Ishikawa (cell line): ENCODE measurements around the gene PACSIN3.

ENCODE experiments used
- CEBPB ChIP-seq: IDR thresholded peaks from 2 replicates; pipeline ENCODE4 v1.6.1; 2012
- CREB1 ChIP-seq: IDR thresholded peaks from 2 replicates; pipeline ENCODE4 v1.6.1; 2012; ENCODE audit warnings: low read depth
- EGR1 ChIP-seq: IDR thresholded peaks from 2 replicates; pipeline ENCODE4 v1.6.1; 2012
- EP300 ChIP-seq: IDR thresholded peaks from 2 replicates; pipeline ENCODE4 v1.6.1; 2012; ENCODE audit warnings: borderline replicate concordance
- FOXM1 ChIP-seq: IDR thresholded peaks from 2 replicates; pipeline ENCODE4 v1.6.1; 2012; ENCODE audit warnings: low read depth, borderline replicate concordance
- NFIC ChIP-seq: IDR thresholded peaks from 2 replicates; pipeline ENCODE4 v1.6.1; 2012
- RAD21 ChIP-seq: IDR thresholded peaks from 2 replicates; pipeline ENCODE4 v1.6.1; 2012; ENCODE audit warnings: low read depth
- REST ChIP-seq: IDR thresholded peaks from 2 replicates; pipeline ENCODE4 v1.6.1; 2012; ENCODE audit warnings: low read depth, mild to moderate bottlenecking
- TAF1 ChIP-seq: IDR thresholded peaks from 2 replicates; pipeline ENCODE4 v1.6.1; 2012; ENCODE audit warnings: low read depth, mild to moderate bottlenecking
- TCF12 ChIP-seq: IDR thresholded peaks from 2 replicates; pipeline ENCODE4 v1.6.1; 2012; ENCODE audit warnings: low read depth
- TEAD4 ChIP-seq: IDR thresholded peaks from 2 replicates; pipeline ENCODE4 v1.6.1; 2012
- YY1 ChIP-seq: IDR thresholded peaks from 2 replicates; pipeline ENCODE4 v1.6.1; 2012; ENCODE audit warnings: low read depth
- ZBTB7A ChIP-seq: IDR thresholded peaks from 2 replicates; pipeline ENCODE4 v1.6.1; 2012; ENCODE audit warnings: low read depth
- TF ChIP-seq, protein P1 (sequence below): IDR thresholded peaks from 2 replicates; pipeline ENCODE4 v1.6.1; 2012
- TF ChIP-seq, protein P2 (sequence below): IDR thresholded peaks from 2 replicates; pipeline ENCODE4 v1.6.1; 2012

Gene PACSIN3

GRCh38 chr11:47147681-47148080 is 38.6 kb downstream of the PACSIN3 start:
- no peak for TF ChIP-seq FOXM1
- TF ChIP-seq CEBPB = no peak

- TF ChIP-seq, protein P1, sequence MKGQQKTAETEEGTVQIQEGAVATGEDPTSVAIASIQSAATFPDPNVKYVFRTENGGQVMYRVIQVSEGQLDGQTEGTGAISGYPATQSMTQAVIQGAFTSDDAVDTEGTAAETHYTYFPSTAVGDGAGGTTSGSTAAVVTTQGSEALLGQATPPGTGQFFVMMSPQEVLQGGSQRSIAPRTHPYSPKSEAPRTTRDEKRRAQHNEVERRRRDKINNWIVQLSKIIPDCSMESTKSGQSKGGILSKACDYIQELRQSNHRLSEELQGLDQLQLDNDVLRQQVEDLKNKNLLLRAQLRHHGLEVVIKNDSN = no peak
- TF ChIP-seq REST (no peak), CEBPB (no peak), EP300 (no peak), FOXM1 (no peak), CREB1 (no peak)
Observed at GRCh38 chr11:47147250-47147649, 39.0 kb downstream of the PACSIN3 start.

GRCh38 chr11:47144541-47144940 is 41.7 kb downstream of the PACSIN3 start:
- TF ChIP-seq REST (no peak), FOXM1 (no peak), TCF12 (no peak), EP300 (no peak), EGR1 (no peak), CEBPB (no peak), TEAD4 (no peak), CREB1 (no peak)
- TF ChIP-seq, protein P2, sequence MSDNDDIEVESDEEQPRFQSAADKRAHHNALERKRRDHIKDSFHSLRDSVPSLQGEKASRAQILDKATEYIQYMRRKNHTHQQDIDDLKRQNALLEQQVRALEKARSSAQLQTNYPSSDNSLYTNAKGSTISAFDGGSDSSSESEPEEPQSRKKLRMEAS = no peak
- TF ChIP-seq, protein P1 = no peak

DNA sequence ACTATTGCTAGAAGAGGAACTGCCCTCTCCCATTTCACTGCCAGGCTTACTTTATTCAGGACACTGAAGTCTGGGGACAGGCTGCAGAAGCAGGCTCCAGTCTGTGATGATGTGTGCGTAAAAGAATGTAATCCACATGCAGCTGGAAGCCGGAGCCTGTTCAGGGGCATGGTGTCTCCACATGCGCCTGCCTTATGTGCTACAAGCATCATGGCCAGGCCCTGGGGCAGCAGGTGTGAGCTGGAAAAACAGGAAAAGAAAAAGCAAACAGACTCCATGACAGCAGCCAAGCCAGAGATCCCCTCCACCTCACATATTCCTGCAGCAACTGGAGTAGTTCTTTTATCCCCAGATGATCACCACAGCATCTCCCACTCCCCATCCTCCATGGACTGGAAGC is 42.9 kb downstream of the PACSIN3 start:
- TF ChIP-seq EP300 (no peak), REST (no peak), TAF1 (no peak)
- TF ChIP-seq, protein P1 = no peak

GRCh38 chr11:47139878-47140277 is 46.4 kb downstream of the PACSIN3 start:
- TF ChIP-seq TEAD4 (no peak), REST (no peak), CEBPB (no peak), FOXM1 (no peak), NFIC (no peak), EP300 (no peak), TAF1 (no peak), RAD21 (no peak), CREB1 (no peak), YY1 (no peak), ZBTB7A (no peak), EGR1 (no peak), TCF12 (no peak)
- TF ChIP-seq, protein P1 = no peak
- TF ChIP-seq, protein P2 = no peak
